Hematopoietic multipotent progenitor cell treated with erythropoietin and hydrocortisone succinate and interleukin-3 and kit ligand, for 6 days (in vitro differentiated cells): ENCODE results near the gene TMCC3.

ENCODE experiments used
- DNase-seq: peaks from one replicate; pipeline ENCODE4 v3.0.0-alpha.2; 2015

TMCC3 gene

DNA sequence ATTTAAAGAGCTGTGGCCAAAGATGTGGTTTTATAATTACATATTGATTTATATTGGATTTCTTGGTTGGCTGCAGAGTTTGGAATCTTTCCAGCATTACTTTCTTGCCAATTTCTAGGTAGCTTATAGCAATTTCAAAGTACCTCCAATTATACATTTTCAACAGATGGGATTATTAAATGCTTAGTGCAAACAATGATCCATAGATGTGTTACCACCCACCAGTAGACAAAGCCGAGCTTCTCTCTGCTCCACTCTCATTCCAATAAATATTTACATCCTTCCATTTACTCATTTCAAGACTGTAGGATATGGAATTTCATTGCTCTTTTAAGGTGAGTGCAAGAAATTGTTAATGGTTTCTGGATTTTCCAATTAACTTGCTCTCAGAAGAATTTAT lies 21.6 kb upstream of the TMCC3 start:
- DNase-seq: no peak

DNA sequence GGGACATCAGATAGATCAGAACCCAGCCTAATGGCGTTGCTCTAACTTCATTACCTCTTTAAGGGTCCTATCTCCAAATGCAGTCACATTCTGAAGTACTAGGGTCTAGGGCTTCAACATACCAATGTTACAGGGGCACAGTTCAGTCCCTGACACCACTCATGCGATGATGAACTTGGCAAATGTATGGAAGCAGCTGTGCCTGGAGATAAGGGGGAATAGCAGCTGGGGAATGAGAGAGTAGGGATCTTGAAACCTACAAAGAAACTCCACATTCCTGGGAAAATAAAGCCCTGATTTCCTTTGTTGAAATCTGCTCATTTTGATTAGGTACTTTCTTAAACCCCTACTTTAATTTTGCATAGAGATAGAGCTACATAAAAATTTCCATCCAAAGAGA lies 20.5 kb upstream of the TMCC3 start:
- peak; percentile 14 for DNase-seq

DNA sequence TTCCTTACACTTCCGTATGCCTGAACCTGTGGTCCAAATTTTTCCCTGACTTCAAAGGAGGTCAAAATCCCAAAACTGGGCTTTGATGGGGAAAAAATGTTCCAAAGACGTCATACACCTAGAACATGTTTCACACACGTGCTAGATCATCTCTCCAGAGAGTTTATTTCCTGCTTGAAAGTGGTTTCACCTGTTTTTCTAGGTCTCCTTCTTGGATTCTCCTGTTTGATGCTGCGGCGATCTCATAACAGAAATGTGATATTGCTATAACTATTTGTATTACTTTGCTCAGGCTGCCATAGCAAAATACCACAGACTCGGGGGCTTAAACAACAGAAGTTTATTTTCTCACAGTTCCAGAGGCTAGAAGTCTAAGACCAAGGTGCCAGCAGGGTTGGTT lies 19.7 kb upstream of the TMCC3 start:
- no peak for DNase-seq

DNA sequence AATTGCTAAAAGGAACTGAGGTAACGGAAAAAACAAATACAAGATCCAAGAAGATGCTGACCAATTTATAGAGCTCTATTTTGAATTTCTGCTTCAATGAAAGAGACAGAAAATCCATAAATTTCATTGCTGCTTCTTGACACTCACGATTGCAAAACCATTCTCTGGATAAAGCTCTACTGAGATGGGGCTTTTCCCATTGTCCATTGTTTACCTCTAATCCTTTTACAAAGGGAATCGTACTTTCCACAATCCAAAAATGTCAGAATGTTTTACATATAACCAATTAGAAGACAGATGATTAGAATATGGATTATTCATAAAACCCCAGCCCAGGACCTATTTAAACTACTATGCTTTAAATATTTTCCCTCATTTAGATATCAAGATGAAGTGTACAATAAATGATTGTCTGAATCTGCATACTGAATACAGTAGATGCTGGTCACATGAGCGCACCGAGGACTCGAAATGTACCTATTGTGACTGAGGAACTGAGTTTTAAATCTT lies 16.7 kb upstream of the TMCC3 start:
- no peak for DNase-seq

- no peak for DNase-seq
Measured at GRCh38 chr12:94666158-94666557, 15.8 kb upstream of the TMCC3 start.

- no peak for DNase-seq
Measured at GRCh38 chr12:94663702-94664101, 13.3 kb upstream of the TMCC3 start.

DNA sequence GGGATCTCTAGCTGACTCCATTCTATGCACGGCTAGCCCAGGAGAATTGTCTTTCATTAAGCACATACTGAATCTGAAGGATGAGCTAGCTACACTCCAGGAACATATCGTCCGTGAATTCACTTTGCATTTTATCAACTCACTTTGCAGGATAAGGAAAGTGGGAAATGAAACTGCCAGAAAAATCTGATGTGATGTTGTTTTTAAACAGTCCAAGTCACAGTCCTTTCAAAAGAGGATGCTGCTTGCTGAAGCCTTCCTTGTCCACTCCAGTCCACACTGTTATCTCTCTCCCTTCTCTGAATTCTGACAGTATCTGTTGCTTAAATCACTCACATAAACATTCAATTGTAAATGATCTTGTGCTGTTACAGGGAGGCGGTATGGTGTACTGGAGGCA lies 12.7 kb upstream of the TMCC3 start:
- no peak for DNase-seq

- no peak for DNase-seq
Measured at GRCh38 chr12:94660436-94660835, 10.1 kb upstream of the TMCC3 start.

GRCh38 chr12:94659346-94659930 lies 9.1 kb upstream of the TMCC3 start:
- no peak for DNase-seq

GRCh38 chr12:94658931-94659330 lies 8.6 kb upstream of the TMCC3 start:
- DNase-seq: no peak

DNA sequence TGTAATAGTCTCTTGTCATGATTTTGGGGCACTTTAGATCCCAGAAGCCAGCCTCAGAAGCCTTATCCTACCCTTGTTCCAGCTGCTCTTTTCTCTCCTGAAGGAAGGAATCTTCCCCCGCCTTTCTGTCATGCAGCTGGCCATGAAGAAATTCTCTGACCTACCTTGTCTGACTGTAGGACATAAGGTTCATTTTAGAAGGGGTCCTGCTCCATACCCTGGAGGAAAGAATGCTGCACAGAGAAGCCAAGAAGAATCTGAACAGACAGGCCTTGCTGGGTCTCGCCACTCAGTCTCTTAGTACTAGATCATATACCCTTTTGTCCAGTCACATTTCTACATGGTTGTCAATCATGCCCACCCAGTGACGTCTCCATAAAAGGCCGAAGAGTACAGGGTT lies 6.2 kb upstream of the TMCC3 start:
- no peak for DNase-seq

DNA sequence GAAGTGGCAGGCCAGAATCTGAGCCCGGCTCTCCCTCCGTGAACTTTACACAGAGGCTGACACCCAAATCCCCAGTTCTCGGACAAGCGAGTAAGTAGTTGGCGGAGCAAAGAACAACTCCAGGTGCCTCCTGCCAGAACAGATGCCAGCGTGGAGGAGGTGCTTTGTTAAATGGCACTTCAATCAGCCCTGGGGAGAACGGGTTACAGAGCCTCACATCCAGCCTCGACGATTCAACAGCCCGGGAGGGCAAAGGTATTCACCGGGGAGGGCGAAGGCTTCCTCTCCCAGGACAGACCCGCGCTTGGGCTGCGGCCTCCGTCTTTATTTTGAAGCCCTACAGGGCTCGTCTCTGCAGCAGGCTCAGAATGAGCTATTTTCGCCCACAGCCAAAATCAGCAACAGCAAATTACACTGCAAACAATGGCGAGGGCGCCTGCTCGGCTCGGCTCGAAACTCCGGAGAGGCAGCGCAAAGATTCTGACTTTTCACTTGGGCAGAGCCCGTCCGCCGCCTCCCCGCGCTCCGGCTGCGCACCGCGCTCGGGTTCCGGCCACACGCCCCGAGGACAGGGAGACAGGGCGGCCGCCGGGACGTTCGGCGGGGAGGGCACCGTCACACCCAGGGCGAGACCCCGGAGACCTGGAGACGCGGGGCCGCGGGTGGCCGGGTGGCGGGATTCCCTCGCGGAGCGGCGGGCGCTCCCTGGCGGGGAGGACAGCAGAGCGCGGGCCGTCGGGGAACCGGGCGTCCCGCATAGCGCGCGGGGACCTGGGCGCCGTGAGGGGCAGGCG lies 811 bp downstream of the TMCC3 start:
- DNase-seq: peak; percentile 35

- no peak for DNase-seq
Measured at GRCh38 chr12:94648578-94648977, 1.8 kb downstream of the TMCC3 start.

DNA sequence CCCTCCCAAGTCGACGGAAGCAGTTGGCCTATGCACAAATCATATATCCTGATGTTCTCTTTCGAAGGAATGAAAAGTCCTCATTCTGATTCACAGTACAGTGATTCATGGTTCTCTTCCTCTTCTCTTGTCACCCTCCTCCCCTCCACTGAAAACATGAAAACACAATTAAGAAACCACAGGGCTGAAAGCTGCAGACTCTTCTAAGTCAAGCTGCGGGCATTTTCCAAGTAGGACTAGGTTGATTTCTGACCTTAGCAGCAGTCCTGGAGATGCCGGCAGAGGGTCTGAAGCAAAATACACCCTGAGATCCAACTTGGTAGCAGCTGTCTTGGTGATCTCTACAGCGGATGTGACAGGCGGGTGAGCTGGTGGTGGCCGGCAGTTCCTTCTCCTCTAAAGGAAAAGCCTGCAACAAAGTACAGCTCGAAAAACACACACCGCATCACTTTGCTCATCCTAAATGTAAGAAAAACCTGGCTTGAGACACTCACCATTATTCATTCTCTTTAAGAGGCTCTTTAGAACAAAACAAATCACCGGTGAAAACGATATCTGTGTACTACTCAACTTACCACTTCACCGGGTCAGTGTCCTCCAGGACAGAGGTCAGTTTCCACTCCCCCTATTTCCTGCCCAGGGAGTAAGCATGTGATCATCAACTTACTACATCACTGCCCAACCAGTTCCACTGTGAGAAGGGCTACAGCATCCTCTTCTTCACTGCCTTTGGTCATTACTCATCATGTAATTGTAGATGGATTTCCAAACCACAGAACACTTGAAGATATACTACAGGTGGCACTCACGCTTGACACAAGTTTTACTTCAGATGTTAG lies 6.0 kb downstream of the TMCC3 start:
- no peak for DNase-seq

DNA sequence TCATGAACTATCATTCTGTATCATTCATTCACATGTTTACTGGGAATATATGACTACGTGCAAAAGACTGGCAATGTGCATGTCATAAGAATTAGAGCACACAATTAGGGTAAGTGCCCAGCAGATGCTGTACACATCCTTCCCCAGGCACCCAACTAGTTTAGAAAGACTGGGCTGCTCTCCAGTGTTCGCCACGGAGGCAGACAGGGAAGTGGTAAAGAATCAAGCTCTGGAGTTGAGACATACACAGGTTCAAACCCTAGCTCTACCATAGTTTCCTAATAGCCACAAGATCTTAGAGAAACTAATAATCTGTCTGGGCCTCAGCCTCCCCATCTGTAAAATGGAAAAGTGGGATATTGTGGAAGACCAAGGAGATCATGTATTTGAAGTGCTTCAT lies 6.8 kb downstream of the TMCC3 start:
- DNase-seq: no peak

DNA sequence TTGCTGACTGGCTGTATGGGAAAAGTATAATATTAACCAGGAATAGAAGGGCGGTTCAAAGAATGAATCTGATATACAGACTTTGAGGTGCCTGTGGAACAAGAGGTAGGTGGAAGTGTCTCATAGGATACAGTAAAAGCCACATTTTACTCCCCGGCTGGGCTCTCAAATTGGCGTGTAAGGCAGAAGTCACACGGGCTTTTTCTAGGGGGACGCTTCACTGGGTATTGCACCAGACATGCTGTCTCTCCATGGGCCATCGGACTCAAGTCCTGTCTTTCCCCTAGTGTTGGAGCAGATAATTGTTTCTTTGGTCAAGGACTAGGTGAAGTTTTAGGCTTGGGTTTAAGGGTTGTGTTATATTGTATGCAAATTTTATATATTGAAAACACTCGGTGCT lies 9.1 kb downstream of the TMCC3 start:
- DNase-seq: no peak

GRCh38 chr12:94640134-94640928 lies 10.0 kb downstream of the TMCC3 start:
- peak; percentile 44 for DNase-seq

GRCh38 chr12:94638521-94638920 lies 11.8 kb downstream of the TMCC3 start:
- DNase-seq: no peak

GRCh38 chr12:94637390-94638113 lies 12.8 kb downstream of the TMCC3 start:
- no peak for DNase-seq

GRCh38 chr12:94636462-94637085 lies 13.8 kb downstream of the TMCC3 start:
- DNase-seq: no peak

DNA sequence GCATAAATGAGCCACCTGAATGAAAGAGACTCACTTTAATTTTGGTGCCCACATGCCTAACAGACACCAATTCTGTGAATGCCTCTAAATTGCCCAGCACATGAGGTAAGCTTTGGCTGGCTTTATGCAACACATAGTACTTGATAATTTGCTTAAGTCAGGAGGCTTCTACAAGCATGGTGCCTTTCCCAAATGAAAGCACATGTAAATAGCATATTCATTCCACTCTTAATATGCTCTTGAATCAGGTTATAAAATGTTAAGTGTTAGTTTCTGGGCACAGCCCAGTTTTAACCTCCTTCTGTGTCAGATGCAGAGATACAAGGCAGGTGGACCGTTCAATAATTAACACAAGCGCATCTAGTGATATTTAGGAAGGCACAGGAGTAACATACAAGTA lies 15.6 kb downstream of the TMCC3 start:
- no peak for DNase-seq

DNA sequence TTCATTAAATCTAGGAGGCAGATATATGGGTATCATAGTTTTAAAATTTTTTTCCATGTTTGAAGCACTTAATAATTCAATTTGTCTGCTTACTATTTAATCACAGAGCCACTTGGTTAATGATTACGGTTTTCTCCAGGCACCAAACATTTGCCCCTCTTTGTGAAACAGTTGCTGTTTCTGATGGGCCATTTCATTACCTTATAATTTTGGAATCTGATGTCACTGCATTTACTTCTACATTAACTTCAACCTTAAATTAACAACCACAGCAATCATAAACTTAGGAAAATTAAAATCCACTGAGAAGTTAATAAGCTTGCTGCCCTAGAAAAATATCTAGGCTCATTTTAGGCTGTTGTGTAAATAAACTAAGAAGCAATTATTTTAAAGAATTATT lies 17.0 kb downstream of the TMCC3 start:
- DNase-seq: no peak
